ENCODE measurements around the gene ESPN. TPM values are rescaled to one million over a fixed set of nuclear protein-coding genes. Genes with fewer than 3 reads are reported as not detected.
A peak's percentile ranks its signal among the peaks of the same experiment; 100 is the strongest.

ESPN gene
- total RNA-seq, 1 donor from 2014 or later, result 0.18 TPM

DNA sequence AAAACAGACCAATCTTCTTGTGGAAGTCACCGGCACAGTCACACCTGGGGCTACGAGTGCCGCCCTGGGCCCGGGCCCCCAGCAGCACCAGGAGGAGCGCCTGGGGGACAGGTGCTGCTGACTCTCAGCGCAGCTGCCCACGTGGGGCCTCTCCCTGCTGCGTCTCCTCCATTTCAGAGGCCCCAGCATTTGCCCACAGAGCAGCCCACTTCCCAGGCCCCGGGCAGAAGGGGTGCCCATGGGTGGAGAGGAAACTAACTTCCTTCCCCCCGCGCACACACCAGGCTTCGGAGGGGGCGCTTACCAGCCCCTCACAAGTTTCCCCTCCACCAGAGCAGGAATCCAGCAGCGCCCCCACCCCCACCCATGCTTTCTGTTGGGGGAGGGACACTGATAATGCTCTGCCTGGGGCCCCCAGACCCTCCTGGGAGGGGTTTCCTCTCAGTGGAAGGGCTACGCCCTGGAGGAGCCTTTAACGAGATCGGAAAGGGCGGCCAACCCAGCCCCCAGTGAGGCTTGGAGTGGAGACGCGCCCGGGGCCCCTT lies 41.0 kb downstream of the ESPN start:
- peaks cover 32% of the 10 kb centered on the region for H3K27me3 Mint-ChIP-seq
- H3K4me3 Mint-ChIP-seq, result peak overlapping the region; percentile 52
- DNase-seq (no peak), ATAC-seq (ENCODE audit: low read depth) (no peak)
- H3K27ac Mint-ChIP-seq, result no peak overlapping the region
- no peaks in the 10 kb centered on the region for H3K9me3 Mint-ChIP-seq
- TF ChIP-seq, protein P1, sequence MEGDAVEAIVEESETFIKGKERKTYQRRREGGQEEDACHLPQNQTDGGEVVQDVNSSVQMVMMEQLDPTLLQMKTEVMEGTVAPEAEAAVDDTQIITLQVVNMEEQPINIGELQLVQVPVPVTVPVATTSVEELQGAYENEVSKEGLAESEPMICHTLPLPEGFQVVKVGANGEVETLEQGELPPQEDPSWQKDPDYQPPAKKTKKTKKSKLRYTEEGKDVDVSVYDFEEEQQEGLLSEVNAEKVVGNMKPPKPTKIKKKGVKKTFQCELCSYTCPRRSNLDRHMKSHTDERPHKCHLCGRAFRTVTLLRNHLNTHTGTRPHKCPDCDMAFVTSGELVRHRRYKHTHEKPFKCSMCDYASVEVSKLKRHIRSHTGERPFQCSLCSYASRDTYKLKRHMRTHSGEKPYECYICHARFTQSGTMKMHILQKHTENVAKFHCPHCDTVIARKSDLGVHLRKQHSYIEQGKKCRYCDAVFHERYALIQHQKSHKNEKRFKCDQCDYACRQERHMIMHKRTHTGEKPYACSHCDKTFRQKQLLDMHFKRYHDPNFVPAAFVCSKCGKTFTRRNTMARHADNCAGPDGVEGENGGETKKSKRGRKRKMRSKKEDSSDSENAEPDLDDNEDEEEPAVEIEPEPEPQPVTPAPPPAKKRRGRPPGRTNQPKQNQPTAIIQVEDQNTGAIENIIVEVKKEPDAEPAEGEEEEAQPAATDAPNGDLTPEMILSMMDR (IDR thresholded peaks at IDR 0.05), result no peak
- intact Hi-C loops (cut with micrococcal nuclease), result no loop called here
- ChIA-PET CTCF (no interaction called here), POLR2A (no interaction called here)
- H3K36me3 Mint-ChIP-seq (ENCODE audit: low read depth), result no peaks in the 10 kb centered on the region
- H3K4me1 Mint-ChIP-seq, result peaks cover 10% of the 10 kb centered on the region

DNA sequence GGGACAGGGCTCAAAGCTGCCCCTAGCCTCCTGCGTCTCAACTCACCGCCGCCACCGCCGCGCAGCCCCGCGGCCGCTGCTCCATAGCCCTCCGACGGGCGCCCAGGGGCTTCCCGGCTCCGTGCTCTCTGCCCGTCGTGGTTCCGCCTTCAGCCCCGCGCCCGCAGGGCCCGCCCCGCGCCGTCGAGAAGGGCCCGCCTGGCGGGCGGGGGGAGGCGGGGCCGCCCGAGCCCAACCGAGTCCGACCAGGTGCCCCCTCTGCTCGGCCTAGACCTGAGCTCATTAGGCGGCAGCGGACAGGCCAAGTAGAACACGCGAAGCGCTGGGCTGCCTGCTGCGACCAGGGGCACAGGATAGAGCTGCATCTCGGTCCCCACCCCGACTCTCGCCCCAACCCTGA lies 41.4 kb downstream of the ESPN start, which contains the start of gene TNFRSF25:
Gene TNFRSF25, minus strand, starts transcription at position 151 of the 400 bp plus-strand sequence. Its CDS starts 66 bp downstream, at position 85.
- H3K9me3 Mint-ChIP-seq, result no peaks in the 10 kb centered on the region
- H3K4me1 Mint-ChIP-seq, result peaks cover 6% of the 10 kb centered on the region
- peak; percentile 34 for ATAC-seq (ENCODE audit: low read depth)
- no peaks in the 10 kb centered on the region for H3K36me3 Mint-ChIP-seq (ENCODE audit: low read depth)
- CTCF ChIA-PET, result no interaction called here
- no peak within 1 kb of the TSS for H3K27ac Mint-ChIP-seq
- no peak for DNase-seq
- TF ChIP-seq, protein P1 (IDR thresholded peaks at IDR 0.05), result no peak
- POLR2A ChIA-PET, result no interaction called here
- intact Hi-C loops (cut with micrococcal nuclease), result no loop called here
- peaks cover 28% of the 10 kb centered on the region for H3K27me3 Mint-ChIP-seq
- peak within 1 kb of the TSS; percentile 52 for H3K4me3 Mint-ChIP-seq

DNA sequence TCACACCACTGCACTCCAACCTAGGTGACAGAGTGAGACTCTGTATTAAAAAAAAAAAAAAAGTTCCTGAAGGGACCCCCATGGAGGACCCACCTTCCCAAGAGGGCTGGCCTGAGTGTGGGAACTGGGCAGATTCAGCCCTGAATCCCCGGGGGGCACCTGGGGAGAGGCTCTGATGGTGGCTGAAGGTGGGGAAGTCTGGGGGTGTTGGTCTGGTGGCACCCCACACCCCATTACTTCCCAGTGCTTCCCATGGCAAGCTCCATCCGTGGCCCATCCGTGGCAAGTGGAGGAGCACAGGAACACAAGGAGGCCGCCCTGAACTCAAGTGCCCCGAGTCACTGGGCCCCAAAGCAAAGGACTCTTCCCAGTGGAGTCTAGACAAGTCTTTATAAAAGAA lies 42.2 kb downstream of the ESPN start:
- peaks cover 25% of the 10 kb centered on the region for H3K27me3 Mint-ChIP-seq
- H3K4me1 Mint-ChIP-seq, result peaks cover 3% of the 10 kb centered on the region
- ChIA-PET CTCF (no interaction called here), POLR2A (no interaction called here)
- no peak for DNase-seq
- intact Hi-C loops (cut with micrococcal nuclease), result no loop called here
- H3K9me3 Mint-ChIP-seq, result no peaks in the 10 kb centered on the region
- no peak overlapping the region for H3K4me3 Mint-ChIP-seq
- no peak for ATAC-seq (ENCODE audit: low read depth)
- H3K27ac Mint-ChIP-seq, result no peak overlapping the region
- no peaks in the 10 kb centered on the region for H3K36me3 Mint-ChIP-seq (ENCODE audit: low read depth)
- TF ChIP-seq, protein P1 (IDR thresholded peaks at IDR 0.05), result no peak

DNA sequence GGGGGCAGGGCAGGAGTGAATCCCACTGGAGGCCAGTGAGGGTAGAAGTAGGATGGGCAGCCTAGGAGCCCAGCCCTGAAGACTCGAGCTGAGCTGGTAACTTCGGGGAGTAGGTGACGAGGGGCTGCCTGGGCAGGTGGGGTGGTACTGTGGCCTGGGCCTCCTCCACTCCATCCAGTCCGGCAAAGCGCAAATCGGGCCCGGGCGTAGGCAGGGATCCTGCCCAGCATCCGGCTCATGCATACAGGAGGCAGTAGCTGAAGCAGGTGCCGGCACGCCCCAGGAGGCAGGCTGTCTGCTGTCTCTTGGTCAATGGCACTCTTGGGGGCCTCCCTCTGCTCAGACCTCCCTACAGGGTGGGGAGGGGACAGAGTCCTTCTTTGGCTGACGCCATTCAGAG lies 42.6 kb downstream of the ESPN start:
- ATAC-seq (ENCODE audit: low read depth) (no peak), DNase-seq (no peak)
- Mint-ChIP-seq H3K9me3 (no peaks in the 10 kb centered on the region), H3K27ac (no peak overlapping the region), H3K27me3 (peaks cover 24% of the 10 kb centered on the region), H3K4me3 (no peak overlapping the region), H3K4me1 (peaks cover 3% of the 10 kb centered on the region), H3K36me3 (ENCODE audit: low read depth) (no peaks in the 10 kb centered on the region)
- TF ChIP-seq, protein P1 (IDR thresholded peaks at IDR 0.05), result no peak
- intact Hi-C loops (cut with micrococcal nuclease), result no loop called here
- POLR2A ChIA-PET, result no interaction called here
- CTCF ChIA-PET, result no interaction called here

DNA sequence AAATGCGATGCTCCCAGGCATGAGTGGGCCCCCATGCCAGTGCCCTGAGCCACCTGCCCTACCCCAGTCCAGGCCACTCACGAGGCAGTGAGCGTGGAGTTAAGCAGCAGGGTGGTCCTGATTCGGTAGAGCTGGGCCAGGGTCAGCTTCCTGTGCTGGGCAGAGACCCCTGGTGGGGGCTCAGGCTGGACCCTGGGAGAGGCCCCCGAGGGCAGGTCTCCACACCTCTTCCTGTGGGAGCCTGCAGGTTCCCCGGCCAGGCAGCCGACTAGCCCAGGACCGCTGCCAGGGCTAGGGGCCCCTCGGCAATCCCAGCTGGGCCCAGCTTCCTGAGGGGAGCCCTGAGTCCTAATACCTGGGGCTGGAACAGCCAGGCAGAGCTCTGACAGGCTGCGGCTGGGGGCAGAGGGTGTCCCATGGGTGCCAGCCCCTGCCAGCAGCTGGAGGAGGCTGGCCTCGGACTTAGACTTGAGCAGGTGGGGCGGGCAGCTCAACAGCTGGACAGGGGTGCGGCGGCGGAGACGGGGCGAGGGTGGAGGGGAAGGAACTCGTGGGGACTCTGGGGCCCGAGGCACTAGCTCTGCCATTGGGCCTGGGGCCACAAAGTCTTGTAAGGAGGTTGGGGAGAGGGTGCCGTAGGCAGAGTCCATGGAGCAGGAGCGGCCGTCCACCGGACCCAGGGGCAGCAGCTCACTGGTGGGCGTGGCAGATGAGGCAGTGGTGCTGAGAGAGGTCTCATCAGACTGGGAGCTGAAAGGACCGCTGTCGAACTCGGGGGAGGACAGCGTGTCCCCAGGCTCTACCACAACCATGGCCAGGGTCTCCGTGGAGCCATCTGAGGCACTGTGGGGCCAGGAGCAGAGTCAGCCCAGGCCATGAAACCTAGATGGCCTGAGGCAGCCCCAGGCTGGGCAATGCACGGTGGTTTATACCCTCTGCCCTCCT lies 43.4 kb downstream of the ESPN start:
- H3K27ac Mint-ChIP-seq, result no peak overlapping the region
- CTCF ChIA-PET, result no interaction called here

More for the DNA sequence above, 43.4 kb downstream of the ESPN start:
- H3K27me3 Mint-ChIP-seq, result peaks cover 21% of the 10 kb centered on the region
- no peaks in the 10 kb centered on the region for H3K4me1 Mint-ChIP-seq
- POLR2A ChIA-PET, result no interaction called here
- no peak for DNase-seq
- no peak overlapping the region for H3K4me3 Mint-ChIP-seq
- TF ChIP-seq, protein P1 (IDR thresholded peaks at IDR 0.05), result no peak
- intact Hi-C loops (cut with micrococcal nuclease), result no loop called here
- H3K9me3 Mint-ChIP-seq, result no peaks in the 10 kb centered on the region
- H3K36me3 Mint-ChIP-seq (ENCODE audit: low read depth), result no peaks in the 10 kb centered on the region
- no peak for ATAC-seq (ENCODE audit: low read depth)
